HG03097 (cell line): Measurements from ENCODE around the gene DAD1.
"Not testable (repeated sequence)": the region's sequence is repeated elsewhere in the genome, so short reads cannot be mapped to it uniquely, and the experiment has no call there.

ENCODE experiments used
- ATAC-seq: cut with Tn5 transposase; IDR thresholded peaks from one replicate; pipeline ENCODE4 v1.9.1; 2021; ENCODE audit not compliant: unreplicated experiment, low FRiP score

Gene DAD1

DNA sequence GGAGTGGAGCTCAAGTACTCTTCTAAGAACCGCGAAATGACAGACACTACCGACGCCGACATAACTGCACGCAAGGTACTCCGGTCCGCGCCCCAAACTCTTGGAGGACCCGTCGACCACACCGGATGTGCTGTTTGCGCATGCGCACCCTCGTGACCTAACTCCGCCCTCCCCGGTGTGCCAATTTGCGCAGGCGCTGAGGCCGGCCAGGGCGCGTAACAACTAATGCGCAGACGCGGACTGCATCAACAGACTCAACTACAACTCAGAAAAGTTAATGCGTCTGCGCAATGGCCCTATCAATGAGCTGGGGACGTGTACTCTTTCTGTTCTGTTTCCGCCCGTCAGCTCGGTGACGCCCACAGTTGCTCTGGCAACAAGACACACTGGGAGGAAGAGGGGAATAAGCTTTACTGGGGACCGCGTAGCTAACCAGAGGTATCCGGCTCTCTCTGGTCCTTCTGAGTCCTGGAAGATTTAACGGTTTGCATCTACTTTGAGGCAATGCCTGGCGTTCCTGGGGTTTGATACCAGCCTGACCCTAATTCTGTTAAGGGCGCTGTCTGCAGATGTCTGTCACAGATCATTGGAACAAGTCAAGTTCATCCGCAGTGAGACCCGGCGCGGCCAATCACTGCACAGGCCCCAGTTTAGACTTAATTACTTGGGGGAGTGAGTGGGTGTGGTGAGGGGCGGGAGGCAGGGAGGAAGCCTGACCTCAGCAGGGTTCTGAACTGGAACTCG is at the start of gene DAD1:
Gene DAD1, minus strand, starts transcription at position 129 of the 744 bp plus-strand sequence. Its CDS starts 67 bp downstream, at position 62.
- peak; percentile 92 for ATAC-seq

GRCh38 chr14:22635980-22636379 is 47.0 kb upstream of the DAD1 start:
- not testable (repeated sequence) for ATAC-seq

DNA sequence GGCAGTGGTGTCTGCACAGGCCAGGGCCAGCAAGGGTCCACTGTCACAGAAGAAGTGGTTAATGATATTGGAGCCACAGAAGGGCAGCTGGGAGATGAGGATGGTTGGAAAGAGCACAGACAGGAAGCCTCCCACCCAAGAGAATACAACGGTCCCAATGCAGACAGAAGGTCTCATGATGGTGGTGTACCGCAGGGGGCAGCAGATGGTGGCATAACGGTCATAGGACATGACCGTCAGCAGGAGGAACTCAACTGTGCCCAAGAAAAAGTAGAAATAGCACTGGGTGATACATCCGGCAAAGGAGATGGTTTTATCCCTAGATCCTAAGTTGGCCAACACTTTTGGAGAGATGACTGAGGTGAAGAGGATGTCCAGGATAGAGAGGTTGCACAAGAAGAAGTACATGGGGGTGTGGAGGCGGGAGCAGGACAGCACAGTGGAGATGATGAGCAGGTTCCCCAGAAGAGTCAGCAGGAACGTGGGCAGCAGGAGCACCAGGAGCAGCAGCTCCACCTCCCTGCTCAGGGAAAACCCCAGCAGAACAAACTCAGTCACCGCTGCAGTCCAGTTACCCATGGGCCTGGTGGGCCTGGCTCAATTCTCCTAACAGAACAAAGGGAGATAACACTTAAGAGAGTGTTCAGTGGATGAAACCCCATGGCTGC is 45.3 kb upstream of the DAD1 start:
- no peak for ATAC-seq

- no peak for ATAC-seq
Measured at GRCh38 chr14:22630486-22630885, 41.5 kb upstream of the DAD1 start.

DNA sequence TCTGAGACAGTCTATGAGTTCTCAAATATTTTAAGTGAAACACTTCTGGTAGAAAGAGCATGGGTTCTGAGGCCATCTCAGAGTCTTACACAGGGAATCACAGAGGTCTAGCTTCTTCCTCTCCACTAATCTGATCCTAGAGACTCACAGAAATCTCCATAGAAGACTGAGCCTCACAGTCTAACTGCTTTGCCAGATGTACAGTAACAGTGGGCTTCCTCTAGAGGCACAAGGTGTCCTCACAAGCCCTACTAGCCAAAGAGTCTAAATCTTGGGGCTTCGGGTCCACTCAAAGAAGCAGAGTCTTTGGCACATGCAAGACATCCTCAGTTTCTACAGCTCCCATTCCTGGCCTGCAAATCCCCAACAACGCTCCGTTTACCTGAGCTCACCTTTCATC is 41.0 kb upstream of the DAD1 start:
- ATAC-seq = no peak

DNA sequence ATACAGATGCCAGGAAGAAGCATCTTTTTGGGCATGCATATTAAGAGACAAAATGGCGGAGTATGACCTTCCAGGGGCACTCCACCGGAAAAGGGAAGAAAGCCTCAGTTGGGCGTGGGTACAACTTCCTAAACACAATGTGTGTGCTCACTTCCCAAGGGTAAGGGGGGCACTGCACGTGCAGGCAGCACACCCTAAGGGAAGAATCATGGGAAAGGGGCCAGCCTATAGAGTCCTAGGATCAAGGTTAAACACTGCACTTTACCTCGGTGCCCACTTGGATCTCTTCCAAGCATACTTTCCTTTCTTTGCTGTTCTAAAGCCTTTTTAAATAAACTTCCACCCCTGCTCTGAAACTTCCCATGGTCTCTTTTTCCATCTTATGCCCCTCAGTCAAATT is 40.3 kb upstream of the DAD1 start:
- ATAC-seq = no peak

DNA sequence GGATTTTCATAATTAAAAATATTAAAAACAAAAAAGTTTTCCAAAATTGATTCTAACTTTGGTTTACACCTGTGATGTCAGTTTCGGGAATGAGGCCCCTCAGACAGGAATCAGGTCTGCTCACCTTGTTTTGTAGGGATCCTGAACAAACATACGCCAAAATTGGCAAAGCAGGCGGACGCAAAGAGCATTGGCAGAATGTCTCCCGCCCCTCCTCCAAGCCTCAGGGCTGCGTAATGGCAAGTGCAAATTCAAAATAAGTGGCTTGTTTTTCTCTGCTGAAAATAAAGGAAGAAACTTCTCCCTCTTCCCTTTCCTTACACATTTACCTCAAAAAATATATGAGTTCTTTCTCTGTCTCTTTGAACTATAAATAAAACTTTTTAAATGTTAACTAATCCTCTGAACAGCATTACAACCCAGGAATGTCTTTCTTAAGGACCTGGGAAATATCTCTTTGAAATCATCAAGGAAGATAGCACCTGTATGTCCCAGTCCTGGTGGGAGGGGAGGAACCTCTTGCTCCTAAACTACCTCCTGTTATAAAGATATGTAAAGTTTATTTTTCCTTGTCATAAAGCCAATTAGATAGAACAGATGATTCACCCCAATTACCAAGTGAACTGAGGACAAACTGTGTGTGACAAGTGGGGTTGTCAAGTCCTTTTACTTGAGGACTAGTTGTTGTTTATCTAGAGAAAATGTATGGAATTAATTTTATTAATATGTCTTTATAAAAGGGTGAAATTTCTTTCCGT is 38.7 kb upstream of the DAD1 start:
- no peak for ATAC-seq

DNA sequence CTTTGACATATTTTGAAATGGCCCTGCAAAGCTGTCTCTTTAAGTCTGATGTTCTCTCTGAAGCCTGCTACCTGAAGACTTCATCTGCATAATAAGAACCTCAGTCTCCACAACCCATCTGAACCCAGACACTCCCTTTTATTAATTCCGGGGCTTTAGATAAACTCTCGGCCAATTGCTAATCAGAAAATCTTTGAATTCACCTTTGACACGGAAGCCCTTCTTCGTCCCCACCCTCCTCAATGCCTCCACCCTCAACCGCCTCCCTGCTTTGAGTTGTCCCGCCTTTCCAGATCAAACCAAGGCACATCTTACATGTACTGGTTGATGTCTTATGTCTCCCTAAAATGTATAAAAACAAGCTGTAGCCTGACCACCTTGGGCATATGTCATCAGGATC is 37.6 kb upstream of the DAD1 start:
- no peak for ATAC-seq

GRCh38 chr14:22623047-22623446 is 34.0 kb upstream of the DAD1 start:
- ATAC-seq = no peak

DNA sequence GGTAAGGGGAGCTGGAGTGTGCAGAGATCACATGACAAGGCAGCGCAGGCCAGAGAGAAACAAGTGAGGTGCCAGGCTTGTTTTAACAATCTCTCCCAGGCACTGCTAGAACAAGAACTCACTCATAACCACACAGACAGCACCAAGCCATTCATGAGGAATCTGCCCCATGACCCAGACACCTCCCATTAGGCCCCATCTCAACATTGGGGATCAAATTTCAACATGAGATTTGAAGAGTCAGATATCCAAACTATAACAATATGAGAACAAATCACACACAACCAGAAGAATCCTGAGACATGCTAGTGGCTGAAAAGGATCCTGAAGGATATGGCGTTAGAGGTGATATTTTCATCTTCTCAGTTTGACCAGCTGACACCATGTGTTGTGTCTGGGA is 33.2 kb upstream of the DAD1 start:
- no peak for ATAC-seq

DNA sequence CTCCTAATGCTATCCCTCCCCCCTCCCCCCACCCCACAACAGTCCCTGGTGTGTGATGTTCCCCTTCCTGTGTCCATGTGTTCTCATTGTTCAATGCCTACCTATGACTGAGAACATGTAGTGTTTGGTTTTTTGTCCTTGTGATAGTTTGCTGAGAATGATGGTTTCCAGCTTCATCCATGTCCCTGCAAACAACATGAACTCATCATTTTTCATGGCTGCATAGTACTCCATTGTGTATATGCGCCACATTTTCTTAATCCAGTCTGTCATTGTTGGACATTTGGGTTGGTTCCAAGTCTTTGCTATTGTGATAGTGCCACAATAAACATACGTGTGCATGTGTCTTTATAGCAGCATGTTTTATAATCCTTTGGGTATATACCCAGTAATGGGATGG is 26.7 kb upstream of the DAD1 start:
- not testable (repeated sequence) for ATAC-seq

DNA sequence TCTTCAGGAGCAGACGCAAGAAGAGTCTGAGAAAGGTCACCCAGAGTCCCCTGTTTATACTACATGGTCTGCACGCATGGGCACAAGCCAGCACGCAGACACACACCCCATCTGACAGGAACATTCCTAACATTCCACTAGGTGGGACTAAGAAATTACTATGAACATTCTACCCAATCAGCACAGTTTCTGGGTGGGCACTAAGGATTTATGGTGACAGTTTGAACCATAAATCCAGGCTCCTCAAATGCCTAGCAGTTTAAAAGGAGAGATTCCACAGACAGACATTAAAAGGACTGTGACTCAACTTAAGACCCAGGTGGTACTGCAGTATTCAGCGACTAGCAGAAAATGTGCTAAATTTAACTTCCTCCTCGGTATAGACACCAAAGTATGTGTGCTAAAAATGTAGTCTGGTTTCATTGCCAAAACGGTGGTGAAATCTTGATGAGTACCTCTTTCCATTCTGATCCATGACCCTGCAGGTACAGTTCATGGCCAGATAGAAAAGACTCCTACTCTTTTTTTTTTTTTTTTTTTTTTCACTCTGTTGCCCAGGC is 25.3 kb upstream of the DAD1 start:
- ATAC-seq = no peak

- no peak for ATAC-seq
Measured at GRCh38 chr14:22613736-22614239, 24.8 kb upstream of the DAD1 start.

DNA sequence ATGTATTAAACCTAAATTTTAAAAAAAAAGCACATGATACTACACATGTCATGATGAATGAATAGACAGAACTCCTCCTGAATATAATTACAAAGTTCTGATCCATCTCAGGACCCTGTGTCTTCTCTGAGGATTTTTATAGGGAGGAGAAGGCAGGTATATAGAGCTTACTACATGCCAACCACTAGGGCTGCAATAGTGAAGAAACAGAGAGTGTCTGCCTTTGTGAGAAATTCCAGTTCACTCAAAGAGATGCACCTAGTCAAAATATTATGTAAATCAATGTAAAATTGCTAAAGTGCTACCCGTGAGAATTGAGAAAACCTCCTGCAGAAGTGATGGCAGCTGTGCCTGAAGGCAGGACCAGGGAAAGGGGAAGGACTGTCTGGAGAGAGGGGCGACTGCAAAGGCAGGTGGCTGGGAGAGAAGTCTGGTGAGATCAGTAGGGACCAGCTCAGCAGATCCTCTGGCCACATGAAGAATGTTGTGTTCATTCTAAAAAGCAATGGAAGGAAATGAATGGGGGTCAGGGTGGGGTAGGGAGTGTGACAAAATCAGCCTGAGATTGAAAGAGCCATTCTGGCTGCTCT is 24.2 kb upstream of the DAD1 start:
- ATAC-seq = no peak

- no peak for ATAC-seq
Measured at GRCh38 chr14:22610931-22611330, 21.9 kb upstream of the DAD1 start.

DNA sequence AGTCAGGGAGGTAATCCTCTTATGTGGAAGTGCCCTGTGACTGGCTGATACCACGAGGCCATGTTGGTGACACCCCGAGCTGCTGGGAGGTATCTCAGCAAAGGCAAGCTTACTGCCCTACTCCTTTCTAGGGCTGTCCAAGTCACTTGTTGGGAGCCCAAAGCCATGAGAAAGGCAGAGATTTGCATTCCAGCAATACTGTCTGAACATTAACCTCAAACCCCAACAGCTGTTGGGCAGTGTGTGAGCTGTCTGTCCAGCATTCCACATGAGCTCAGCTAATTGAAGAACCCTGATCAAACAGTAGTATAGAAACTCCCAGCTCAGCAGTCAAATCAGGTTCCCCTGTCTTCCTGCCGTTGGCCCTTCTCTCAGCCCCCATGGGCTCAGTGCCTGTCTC is 18.3 kb upstream of the DAD1 start:
- no peak for ATAC-seq

DNA sequence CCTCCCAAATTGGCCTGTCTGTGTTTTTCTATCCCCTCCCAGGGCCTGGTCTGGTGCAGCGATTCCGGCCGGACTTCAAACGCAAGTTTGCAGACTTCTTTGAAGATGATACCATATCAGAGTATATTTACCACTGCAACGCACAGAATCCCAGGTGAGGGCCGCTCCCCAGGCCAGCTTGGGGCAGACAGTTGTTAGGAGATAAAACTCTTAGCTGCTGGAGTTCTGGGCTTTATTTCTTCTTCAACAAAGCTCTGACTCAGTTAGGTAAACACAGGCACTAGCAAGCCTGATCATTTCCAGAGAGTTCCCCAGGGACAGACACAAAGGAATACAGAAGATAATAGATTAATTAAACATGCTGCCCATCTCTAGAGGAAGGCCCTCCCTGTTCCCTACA is 17.4 kb upstream of the DAD1 start:
- no peak for ATAC-seq

- no peak for ATAC-seq
Measured at GRCh38 chr14:22602862-22603261, 13.8 kb upstream of the DAD1 start.

GRCh38 chr14:22601996-22602395 is 13.0 kb upstream of the DAD1 start:
- no peak for ATAC-seq

GRCh38 chr14:22601456-22601855 is 12.4 kb upstream of the DAD1 start:
- ATAC-seq = no peak

DNA sequence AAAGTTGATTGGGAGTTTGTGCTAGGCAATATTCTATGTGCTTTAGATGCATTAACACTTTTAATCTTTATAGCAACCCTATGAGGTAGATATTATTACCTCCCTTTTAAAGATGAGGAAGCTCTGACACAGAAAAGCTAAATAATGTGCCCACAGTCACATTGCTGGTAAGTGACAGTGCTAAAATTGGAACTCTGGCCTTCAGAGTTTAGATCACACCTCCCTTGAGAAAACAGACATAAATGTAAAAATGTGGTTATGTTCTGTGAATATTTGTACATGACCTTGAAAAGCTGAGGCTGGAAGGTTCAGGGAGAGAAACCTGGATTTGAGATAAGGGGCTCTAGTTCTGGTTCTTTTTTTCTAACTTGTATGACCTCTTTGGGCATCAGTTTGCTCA is 11.0 kb upstream of the DAD1 start:
- no peak for ATAC-seq
